CD8-positive, alpha-beta memory T cell (primary cell): ENCODE measurements around the gene NAGLU. TPM values are rescaled to one million over a fixed set of nuclear protein-coding genes. Genes with fewer than 3 reads are reported as not detected.
A peak's percentile ranks its signal among the peaks of the same experiment; 100 is the strongest.

Source experiments
- CTCF ChIA-PET: fragments of 350-600 bp; sonication (Branson Sonifier 250); formaldehyde crosslinking; loops from one replicate; lab custom pipeline; 2021; ENCODE audit warnings: antibody characterized with exemption; lab: Charles Lee
- POLR2A ChIA-PET: fragments of 350-600 bp; sonication (Branson Sonifier 250); formaldehyde crosslinking; loops from one replicate; lab custom pipeline; 2021; ENCODE audit warnings: antibody characterized with exemption; lab: Charles Lee
- DNase-seq, 5 donors: peaks; one replicate each; pipeline versions ENCODE4 v3.0.0 to v3.0.0-alpha.2; 2020 to 2022; ENCODE audit warnings: mixed read lengths in 1 of 5
- H3K27ac ChIP-seq: one replicate; pipeline ENCODE4 v1.7.0; 2013; ENCODE audit warnings: low read depth, mild to moderate bottlenecking, low read length, moderate library complexity
- H3K27me3 ChIP-seq: 2 replicates; pipeline ENCODE4 v1.7.0; 2013; ENCODE audit warnings: low read length, mild to moderate bottlenecking; ENCODE audit not compliant: insufficient read depth, poor library complexity, severe bottlenecking
- H3K36me3 ChIP-seq: 2 replicates; pipeline ENCODE4 v1.7.0; 2013; ENCODE audit warnings: mild to moderate bottlenecking, low read length, moderate library complexity; ENCODE audit not compliant: insufficient read depth
- H3K4me1 ChIP-seq: 2 replicates; pipeline ENCODE4 v1.7.0; 2013; ENCODE audit warnings: mild to moderate bottlenecking, low read length, moderate library complexity; ENCODE audit not compliant: insufficient read depth
- H3K4me3 ChIP-seq: 2 replicates; pipeline ENCODE4 v1.7.0; 2013; ENCODE audit warnings: mild to moderate bottlenecking, low read length
- H3K9me3 ChIP-seq: 2 replicates; pipeline ENCODE4 v1.7.0; 2013; ENCODE audit warnings: mild to moderate bottlenecking, low read length
- H3K27ac Mint-ChIP-seq, 8 donors: one replicate each; pipeline ENCODE4 v1.8.0; 2020 to 2021; ENCODE audit warnings: mixed read lengths in 8 of 8, mild to moderate bottlenecking in 6 of 8, inconsistent platforms in 3 of 8, moderate library complexity in 3 of 8
- H3K27me3 Mint-ChIP-seq, 2 donors: one replicate each; pipeline ENCODE4 v1.8.0; 2020 to 2021; ENCODE audit warnings: mixed read lengths in 2 of 2, mild to moderate bottlenecking in 1 of 2, moderate library complexity in 1 of 2
- H3K36me3 Mint-ChIP-seq, 3 donors: one replicate each; pipeline ENCODE4 v1.8.0; 2020 to 2021; ENCODE audit warnings: mixed read lengths in 3 of 3, inconsistent platforms in 1 of 3, mild to moderate bottlenecking in 1 of 3
- H3K4me1 Mint-ChIP-seq, 3 donors: one replicate each; pipeline ENCODE4 v1.8.0; 2020 to 2021; ENCODE audit warnings: mixed read lengths in 3 of 3, inconsistent platforms in 1 of 3, mild to moderate bottlenecking in 1 of 3
- H3K4me3 Mint-ChIP-seq, 7 donors: one replicate each; pipeline ENCODE4 v1.8.0; 2020 to 2021; ENCODE audit warnings: mixed read lengths in 7 of 7, mild to moderate bottlenecking in 6 of 7, moderate library complexity in 4 of 7, inconsistent platforms in 2 of 7
- H3K9me3 Mint-ChIP-seq, 5 donors: one replicate each; pipeline ENCODE4 v1.8.0; 2020 to 2022; ENCODE audit warnings: mixed read lengths in 5 of 5, mild to moderate bottlenecking in 3 of 5, moderate library complexity in 2 of 5, inconsistent platforms in 1 of 5
- polyA plus RNA-seq: library from polyadenylated mRNA; unstranded; fragments of 300-500 nt; fragmentation: Illumina TruSeq; gene quantifications from one replicate; pipeline ENCODE4 v1.2.3, GENCODE V29; 2021
- total RNA-seq, 2 experiments: library from RNA; stranded (reverse); gene quantifications; one replicate each; pipeline ENCODE4 v1.2.3, GENCODE V29; 2021

NAGLU gene
- total and polyA plus RNA-seq, 3 experiments from 2014 or later: 15.8 to 17.4 (median 17.0) TPM

DNA sequence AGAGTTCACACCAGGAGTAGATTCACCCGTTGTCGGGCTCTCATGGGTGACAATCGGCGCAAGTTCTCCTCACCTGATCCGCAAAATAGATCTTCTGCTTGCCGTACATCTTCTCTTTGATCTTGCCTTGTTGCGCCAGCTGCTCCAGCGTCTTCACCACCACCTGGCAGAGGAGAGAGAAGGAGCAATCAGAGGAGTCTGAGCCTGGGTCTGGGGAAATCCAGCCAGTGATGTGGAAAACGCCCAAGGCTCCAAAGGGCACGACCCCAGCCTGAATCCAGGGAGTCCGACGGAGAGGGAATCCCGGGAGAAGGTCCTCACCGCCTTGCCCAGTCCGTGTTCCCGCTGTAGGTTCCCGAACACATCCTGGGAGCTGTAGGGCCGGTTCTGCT, 41.1 kb downstream of the NAGLU start:
- Mint-ChIP-seq H3K4me3 (peak overlapping the region; percentile 80 to 99 (median 98)), H3K27ac (peak overlapping the region in 7 of 8 donors; percentile 74 to 98 (median 85)), H3K4me1 (peaks cover 30 to 34% (median 31%) of the 10 kb centered on the region in 3 donors), H3K27me3 (peaks cover 0 to 1% of the 10 kb centered on the region in 2 donors), H3K9me3 (no peaks in the 10 kb centered on the region), H3K36me3 (peaks cover 0 to 61% (median 6%) of the 10 kb centered on the region in 3 donors)
- DNase-seq: no peak
- Histone ChIP-seq H3K9me3 (no peaks in the 10 kb centered on the region), H3K27ac (peak overlapping the region; percentile 64), H3K4me1 (peaks cover 13% of the 10 kb centered on the region), H3K27me3 (no peaks in the 10 kb centered on the region), H3K4me3 (peak overlapping the region; percentile 96), H3K36me3 (peaks cover 49% of the 10 kb centered on the region)
- ChIA-PET POLR2A (interaction anchor here (0.8 to 2.6 kb wide), 6 partner anchors 9 to 102 kb away, joined by 3 to 12 read pairs (median 4); partner anchors contain the start of genes MLX, NAGLU, RETREG3 and TUBG1), CTCF (interaction anchor here (0.7 to 5.5 kb wide), 22 partner anchors 7 to 263 kb away, joined by 3 to 44 read pairs (median 7); partner anchors contain the start of genes BECN1, CCR10, COASY and MLX)

- Histone ChIP-seq H3K9me3 (no peaks in the 10 kb centered on the region), H3K4me1 (peaks cover 13% of the 10 kb centered on the region), H3K36me3 (peaks cover 50% of the 10 kb centered on the region), H3K27ac (peak within 1 kb of the TSS; percentile 85), H3K4me3 (peak within 1 kb of the TSS; percentile 96), H3K27me3 (no peaks in the 10 kb centered on the region)
- Mint-ChIP-seq H3K27me3 (peaks cover 0 to 1% of the 10 kb centered on the region in 2 donors), H3K36me3 (peaks cover 0 to 61% (median 6%) of the 10 kb centered on the region in 3 donors), H3K27ac (peak within 1 kb of the TSS; percentile 74 to 99 (median 97)), H3K9me3 (no peaks in the 10 kb centered on the region), H3K4me3 (peak within 1 kb of the TSS; percentile 89 to 99 (median 98)), H3K4me1 (peaks cover 30 to 34% (median 31%) of the 10 kb centered on the region in 3 donors)
- CTCF ChIA-PET: interaction anchor here (0.7 to 5.5 kb wide), 46 partner anchors 8 to 264 kb away, joined by 3 to 44 read pairs (median 5); partner anchors contain the start of genes BECN1, CCR10, COASY and MLX
- POLR2A ChIA-PET: interaction anchor here (0.6 to 2.6 kb wide), 9 partner anchors 9 to 612 kb away, joined by 3 to 12 read pairs (median 4); partner anchors contain the start of genes MLX, NAGLU, RETREG3 and TUBG1
- peak; percentile 82 to 93 (median 89) for DNase-seq
These were observed 41.7 kb downstream of the NAGLU start, which contains the start of gene PSMC3IP for GRCh38 chr17:42577532-42578281. TSS of gene PSMC3IP (minus strand) at chr17:42577729. CDS start at chr17:42577686, 43 bp downstream.

DNA sequence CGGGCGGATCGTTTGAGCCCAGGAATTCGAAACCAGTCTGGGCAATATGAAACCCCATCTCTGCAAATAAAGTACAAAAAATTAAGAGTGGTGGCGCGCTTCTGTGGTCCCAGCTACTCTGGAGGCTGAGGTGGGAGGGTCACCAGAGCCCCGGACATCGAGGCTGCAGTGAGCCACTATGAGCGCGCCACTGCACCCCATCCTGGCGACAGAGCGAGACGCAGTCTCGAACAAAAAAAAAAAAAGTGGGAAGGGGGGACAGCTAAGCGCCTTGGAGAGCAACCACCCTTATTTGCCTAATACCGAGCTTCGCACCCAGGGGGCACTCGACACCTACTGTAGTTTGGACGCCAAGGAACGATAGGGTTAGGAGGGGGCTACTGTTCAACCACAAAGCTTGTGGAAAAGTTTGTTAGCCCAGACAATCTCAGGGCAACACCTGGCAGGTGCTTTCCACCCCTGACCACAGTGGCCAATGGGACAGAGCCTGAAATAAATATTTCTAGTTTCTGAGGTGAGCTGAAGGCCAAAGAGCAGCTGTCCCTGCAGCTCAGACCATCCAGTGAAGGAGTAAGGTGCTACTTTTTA, 42.3 kb downstream of the NAGLU start:
- Histone ChIP-seq H3K36me3 (peaks cover 50% of the 10 kb centered on the region), H3K27me3 (no peaks in the 10 kb centered on the region), H3K27ac (peak overlapping the region; percentile 85), H3K9me3 (no peaks in the 10 kb centered on the region), H3K4me1 (peaks cover 13% of the 10 kb centered on the region), H3K4me3 (peak overlapping the region; percentile 96)
- H3K27ac Mint-ChIP-seq: peak overlapping the region; percentile 74 to 99 (median 97)
- peaks cover 29 to 32% (median 30%) of the 10 kb centered on the region in 3 donors for H3K4me1 Mint-ChIP-seq
- POLR2A ChIA-PET: interaction anchor here (0.6 to 2.6 kb wide), 9 partner anchors 8 to 612 kb away, joined by 3 to 12 read pairs (median 4); partner anchors contain the start of genes MLX, RETREG3 and TUBG1
- H3K9me3 Mint-ChIP-seq: no peaks in the 10 kb centered on the region
- H3K27me3 Mint-ChIP-seq: peaks cover 0 to 1% of the 10 kb centered on the region in 2 donors
- H3K4me3 Mint-ChIP-seq: peak overlapping the region; percentile 89 to 99 (median 98)
- DNase-seq: peak; percentile 40 to 76 (median 55)
- CTCF ChIA-PET: interaction anchor here (0.8 to 5.5 kb wide), 43 partner anchors 8 to 250 kb away, joined by 3 to 44 read pairs (median 5); partner anchors contain the start of genes BECN1, CCR10, COASY and MLX
- H3K36me3 Mint-ChIP-seq: peaks cover 3 to 61% (median 7%) of the 10 kb centered on the region in 3 donors

DNA sequence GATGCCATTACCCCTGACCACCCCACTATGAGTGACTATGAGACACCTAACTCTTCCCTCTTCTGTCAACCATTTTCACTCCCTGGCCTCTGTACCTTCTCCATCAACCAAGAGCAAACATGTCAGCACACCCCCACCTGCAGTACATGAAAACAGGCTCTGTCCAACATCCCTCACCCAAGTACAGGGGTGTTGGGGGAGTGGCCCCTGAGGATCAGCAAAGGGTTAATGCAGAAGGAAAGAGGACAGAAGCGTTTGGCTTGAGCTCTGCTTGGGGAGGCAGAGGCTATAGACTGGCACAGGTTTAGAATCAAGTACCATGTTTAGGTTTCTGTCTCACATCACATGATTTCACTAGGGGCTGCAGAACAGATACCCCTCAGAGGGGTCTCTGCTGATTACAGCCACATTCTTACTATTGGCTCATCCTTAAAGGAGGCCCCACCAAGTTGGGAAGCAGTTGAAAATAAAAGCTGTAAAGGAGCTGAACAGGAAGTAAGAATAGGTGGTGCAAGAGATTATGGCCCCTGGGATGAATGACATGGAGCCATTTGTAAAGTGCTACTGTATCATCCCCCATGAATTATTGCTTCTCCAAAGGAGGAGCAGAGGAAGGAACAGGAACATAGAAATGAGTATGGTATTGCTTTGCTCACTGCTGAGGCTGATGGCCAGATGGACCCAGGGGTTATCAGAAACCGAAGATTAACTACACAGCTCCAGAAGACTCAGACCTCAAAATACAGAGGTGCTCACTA, 43.9 kb downstream of the NAGLU start:
- no peak for DNase-seq
- Histone ChIP-seq H3K27ac (no peak overlapping the region), H3K9me3 (no peaks in the 10 kb centered on the region), H3K27me3 (no peaks in the 10 kb centered on the region), H3K4me1 (peaks cover 13% of the 10 kb centered on the region), H3K36me3 (peaks cover 54% of the 10 kb centered on the region), H3K4me3 (no peak overlapping the region)
- CTCF ChIA-PET: interaction anchor here (0.7 to 5.5 kb wide), 4 partner anchors 26 to 418 kb away, joined by 3 to 44 read pairs (median 6); partner anchors contain the start of genes CCR10, PLEKHH3 and RPL27
- peak overlapping the region in 6 of 8 donors; percentile 37 to 91 (median 74) for H3K27ac Mint-ChIP-seq
- peaks cover 26 to 32% (median 30%) of the 10 kb centered on the region in 3 donors for H3K4me1 Mint-ChIP-seq
- H3K27me3 Mint-ChIP-seq: peaks cover 0 to 1% of the 10 kb centered on the region in 2 donors
- POLR2A ChIA-PET: interaction anchor here (0.6 kb wide), 2 partner anchors 20 to 184 kb away, joined by 3 read pairs; no protein-coding TSS in a partner anchor
- H3K36me3 Mint-ChIP-seq: peaks cover 3 to 67% (median 10%) of the 10 kb centered on the region in 3 donors
- H3K4me3 Mint-ChIP-seq: peak overlapping the region in 6 of 7 donors; percentile 8 to 69 (median 38)
- H3K9me3 Mint-ChIP-seq: no peaks in the 10 kb centered on the region

GRCh38 chr17:42581744-42582270, 45.8 kb downstream of the NAGLU start:
- CTCF ChIA-PET: interaction anchor here (1.4 to 1.5 kb wide), 2 partner anchors 27 to 97 kb away, joined by 3 to 5 read pairs; no protein-coding TSS in a partner anchor
- no peak for DNase-seq
- no peak overlapping the region for H3K27ac ChIP-seq
- H3K27me3 ChIP-seq: no peaks in the 10 kb centered on the region
- Mint-ChIP-seq H3K4me3 (peak overlapping the region in 1 of 7 donors; percentile 54), H3K36me3 (peaks cover 3 to 78% (median 12%) of the 10 kb centered on the region in 3 donors), H3K9me3 (no peaks in the 10 kb centered on the region), H3K4me1 (peaks cover 18 to 24% (median 20%) of the 10 kb centered on the region in 3 donors), H3K27ac (peak overlapping the region in 1 of 8 donors; percentile 38), H3K27me3 (peaks cover 0 to 1% of the 10 kb centered on the region in 2 donors)
- POLR2A ChIA-PET: interaction anchor here (1.4 kb wide), 1 partner anchor 27 kb away, joined by 4 read pairs; no protein-coding TSS in a partner anchor
- H3K9me3 ChIP-seq: no peaks in the 10 kb centered on the region
- peaks cover 66% of the 10 kb centered on the region for H3K36me3 ChIP-seq
- H3K4me1 ChIP-seq: peaks cover 10% of the 10 kb centered on the region
- no peak overlapping the region for H3K4me3 ChIP-seq

- Histone ChIP-seq H3K4me1 (no peaks in the 10 kb centered on the region), H3K27ac (no peak overlapping the region), H3K4me3 (no peak overlapping the region), H3K9me3 (no peaks in the 10 kb centered on the region), H3K27me3 (no peaks in the 10 kb centered on the region), H3K36me3 (peaks cover 76% of the 10 kb centered on the region)
- ChIA-PET CTCF (no interaction called here), POLR2A (no interaction called here)
- H3K27ac Mint-ChIP-seq: peak overlapping the region in 2 of 8 donors; percentile 4 to 66
- H3K36me3 Mint-ChIP-seq: peaks cover 3 to 98% (median 15%) of the 10 kb centered on the region in 3 donors
- H3K27me3 Mint-ChIP-seq: no peaks in the 10 kb centered on the region
- DNase-seq: no peak
- H3K4me1 Mint-ChIP-seq: peaks cover 1 to 7% (median 6%) of the 10 kb centered on the region in 3 donors
- H3K4me3 Mint-ChIP-seq: no peak overlapping the region
- no peaks in the 10 kb centered on the region for H3K9me3 Mint-ChIP-seq
These were observed 48.8 kb downstream of the NAGLU start for GRCh38 chr17:42584880-42585279.
